Loucy (cell line): Measurements from ENCODE around the gene ARMC10.

Source experiments
- CTCF ChIP-seq: fragments of 200-600 bp; sonication (generic); conservative IDR thresholded peaks from 2 replicates; pipeline ENCODE4 v1.5.1; 2014; ENCODE audit warnings: mild to moderate bottlenecking, antibody characterized with exemption, low read length
- EZH2phosphoT487 ChIP-seq: fragments of 200-600 bp; IDR thresholded peaks from 2 replicates; pipeline ENCODE4 v1.6.1; 2018; ENCODE audit warnings: antibody characterized with exemption, mild to moderate bottlenecking, moderate library complexity, borderline replicate concordance

- TF ChIP-seq CTCF = no peak
- no peak for TF ChIP-seq EZH2phosphoT487
Measured at GRCh38 chr7:103031781-103032180, 43.2 kb upstream of the ARMC10 start.
